Fibroblast of villous mesenchyme (primary cell): ENCODE measurements around the gene MAML2. TPM values are rescaled to one million over a fixed set of nuclear protein-coding genes. Genes with fewer than 3 reads are reported as not detected.

Experiments used
- DNase-seq: peaks from one replicate; pipeline ENCODE4 v3.0.0-alpha.2; 2010; ENCODE audit warnings: low read depth
- H3K4me3 ChIP-seq: 2 replicates; pipeline ENCODE4 v1.5.1; 2011; ENCODE audit warnings: low read depth, mild to moderate bottlenecking, low read length
- total RNA-seq: library from RNA; depleted of rRNA; stranded (reverse); fragments of >200 nt; gene quantifications from 2 replicates; pipeline ENCODE4 v1.2.3, GENCODE V29; 2012
- TF ChIP-seq, protein P1 (sequence below): IDR thresholded peaks from 2 replicates; pipeline ENCODE4 v1.5.1; 2012; ENCODE audit warnings: low read depth, mild to moderate bottlenecking, low read length; ENCODE audit not compliant: insufficient read depth

Gene MAML2
- total RNA-seq, 1 donor: 30.7 TPM

DNA sequence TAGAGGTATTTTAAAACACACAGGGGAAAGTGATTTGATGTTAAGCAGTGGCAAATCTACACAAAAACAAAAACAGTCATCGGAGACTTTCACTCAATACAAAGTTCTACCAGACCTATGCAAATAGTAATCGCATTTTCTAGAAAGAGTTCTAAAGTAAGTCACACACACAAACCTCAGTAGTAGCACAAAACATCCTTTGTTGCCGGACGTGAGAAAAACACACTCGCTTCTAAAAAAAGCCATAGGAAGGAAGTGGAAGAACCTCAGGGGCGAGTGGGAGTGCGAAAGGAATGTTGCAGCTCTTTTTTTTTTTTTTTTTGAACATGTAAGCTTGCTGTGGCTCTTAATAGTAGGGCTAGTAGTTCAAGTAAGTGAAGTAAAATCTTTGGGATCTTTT lies 88.9 kb downstream of the MAML2 start:
- DNase-seq: peak; percentile 61
- H3K4me3 ChIP-seq: no peak overlapping the region
- TF ChIP-seq, protein P1, sequence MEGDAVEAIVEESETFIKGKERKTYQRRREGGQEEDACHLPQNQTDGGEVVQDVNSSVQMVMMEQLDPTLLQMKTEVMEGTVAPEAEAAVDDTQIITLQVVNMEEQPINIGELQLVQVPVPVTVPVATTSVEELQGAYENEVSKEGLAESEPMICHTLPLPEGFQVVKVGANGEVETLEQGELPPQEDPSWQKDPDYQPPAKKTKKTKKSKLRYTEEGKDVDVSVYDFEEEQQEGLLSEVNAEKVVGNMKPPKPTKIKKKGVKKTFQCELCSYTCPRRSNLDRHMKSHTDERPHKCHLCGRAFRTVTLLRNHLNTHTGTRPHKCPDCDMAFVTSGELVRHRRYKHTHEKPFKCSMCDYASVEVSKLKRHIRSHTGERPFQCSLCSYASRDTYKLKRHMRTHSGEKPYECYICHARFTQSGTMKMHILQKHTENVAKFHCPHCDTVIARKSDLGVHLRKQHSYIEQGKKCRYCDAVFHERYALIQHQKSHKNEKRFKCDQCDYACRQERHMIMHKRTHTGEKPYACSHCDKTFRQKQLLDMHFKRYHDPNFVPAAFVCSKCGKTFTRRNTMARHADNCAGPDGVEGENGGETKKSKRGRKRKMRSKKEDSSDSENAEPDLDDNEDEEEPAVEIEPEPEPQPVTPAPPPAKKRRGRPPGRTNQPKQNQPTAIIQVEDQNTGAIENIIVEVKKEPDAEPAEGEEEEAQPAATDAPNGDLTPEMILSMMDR: no peak

DNA sequence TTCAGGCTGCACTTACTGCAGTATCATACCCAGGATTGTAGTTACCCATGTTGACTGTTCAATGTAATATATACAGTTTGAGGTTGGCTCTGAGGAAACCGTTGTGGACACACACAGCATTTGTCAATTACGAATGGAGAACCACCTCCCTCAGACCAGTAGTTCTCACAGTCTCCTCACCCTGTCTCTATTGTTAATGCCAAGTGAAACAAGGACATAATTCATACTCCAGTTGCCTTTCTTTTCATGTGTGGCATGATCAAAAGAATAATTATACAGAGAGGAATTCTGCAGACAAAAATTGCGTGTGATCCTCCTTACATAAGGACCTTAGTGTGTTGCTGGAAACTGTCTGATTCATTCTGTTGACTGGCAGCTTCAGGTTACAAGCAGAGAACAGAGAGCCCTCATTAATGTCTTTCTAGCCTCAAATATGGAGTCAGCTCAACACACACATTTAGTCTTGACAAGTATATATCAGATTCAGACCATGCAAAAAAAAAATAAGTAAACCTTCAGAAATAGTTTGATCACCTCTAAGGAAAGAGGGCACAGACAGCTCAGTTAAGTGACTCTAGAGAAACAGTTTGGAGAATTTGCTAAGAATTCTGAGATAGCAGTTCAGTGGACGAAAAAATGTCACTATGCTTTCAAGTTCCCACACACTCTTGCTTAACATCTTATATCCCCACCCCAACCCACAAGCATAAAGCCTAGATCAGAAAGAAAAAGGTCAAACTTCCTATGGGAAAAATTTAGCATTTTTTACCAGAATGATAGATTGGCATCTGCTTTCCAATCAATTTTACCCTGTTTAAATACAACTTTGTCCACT lies 96.1 kb downstream of the MAML2 start:
- no peak overlapping the region for H3K4me3 ChIP-seq
- TF ChIP-seq, protein P1: no peak
- peak; percentile 56 for DNase-seq

DNA sequence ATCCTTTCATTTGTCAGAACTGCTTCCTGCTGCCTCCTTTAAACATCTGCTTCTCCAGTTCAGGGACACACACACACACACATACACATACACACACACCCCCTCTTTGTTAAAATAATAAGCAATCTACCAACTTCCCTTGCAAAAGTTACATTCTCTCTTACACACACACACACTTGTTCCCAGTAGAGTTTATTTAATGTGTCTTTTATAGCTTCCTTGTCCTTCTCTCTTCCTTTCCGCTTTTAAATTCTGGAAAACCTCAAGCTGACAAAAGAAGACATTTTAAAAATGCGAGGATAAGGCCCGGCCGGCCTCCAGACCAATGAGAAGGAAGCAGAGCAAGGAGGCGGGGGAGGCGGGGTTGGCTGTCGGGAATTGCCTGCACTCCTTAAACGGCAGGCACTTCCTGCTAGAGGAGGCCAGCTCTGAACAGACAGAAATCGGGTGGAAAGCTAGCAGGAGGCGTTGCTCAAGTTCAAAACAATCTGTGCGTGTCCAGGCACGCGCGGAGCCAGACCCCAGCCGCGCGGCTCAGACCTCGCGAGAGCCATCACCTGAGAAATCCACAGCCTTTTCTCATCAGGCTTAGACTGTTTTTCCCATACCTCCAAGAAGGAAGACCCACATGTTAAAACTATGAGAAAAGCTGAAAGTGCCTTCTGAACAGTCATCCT lies 99.9 kb downstream of the MAML2 start:
- TF ChIP-seq, protein P1: no peak
- H3K4me3 ChIP-seq: peak overlapping the region; percentile 49
- peak; percentile 99 for DNase-seq

DNA sequence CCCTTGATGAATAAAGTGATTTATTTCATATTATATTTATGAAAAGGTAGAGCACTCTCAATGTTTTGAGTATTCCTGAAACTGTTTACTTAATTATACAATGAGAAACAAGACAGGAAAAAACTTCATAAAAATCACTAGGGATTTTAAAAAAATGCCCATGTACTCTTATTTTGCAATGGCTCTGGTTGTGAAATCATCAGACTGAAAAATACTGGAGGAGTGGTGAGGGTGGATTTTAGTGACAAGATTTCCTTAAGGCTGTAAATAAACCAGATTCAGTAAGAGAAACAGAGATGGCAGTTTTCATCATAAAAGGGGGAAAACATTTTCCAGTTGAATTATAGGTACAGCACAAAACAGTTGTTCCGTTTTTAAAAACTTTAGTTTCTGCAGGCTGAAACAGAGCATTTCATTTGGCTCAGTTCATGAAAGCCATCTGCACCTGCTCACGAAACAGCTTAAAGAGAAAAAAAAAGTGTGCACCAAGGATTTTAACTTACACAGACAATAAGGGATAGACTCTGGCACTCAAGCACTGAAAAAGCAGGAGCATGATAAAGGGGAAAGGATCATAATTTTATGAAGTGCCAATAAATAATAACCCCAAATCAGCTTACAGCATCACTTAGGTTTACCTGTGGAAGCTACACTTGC lies 100.7 kb downstream of the MAML2 start:
- peak overlapping the region; percentile 38 for H3K4me3 ChIP-seq
- TF ChIP-seq, protein P1: no peak
- DNase-seq: peak; percentile 84

DNA sequence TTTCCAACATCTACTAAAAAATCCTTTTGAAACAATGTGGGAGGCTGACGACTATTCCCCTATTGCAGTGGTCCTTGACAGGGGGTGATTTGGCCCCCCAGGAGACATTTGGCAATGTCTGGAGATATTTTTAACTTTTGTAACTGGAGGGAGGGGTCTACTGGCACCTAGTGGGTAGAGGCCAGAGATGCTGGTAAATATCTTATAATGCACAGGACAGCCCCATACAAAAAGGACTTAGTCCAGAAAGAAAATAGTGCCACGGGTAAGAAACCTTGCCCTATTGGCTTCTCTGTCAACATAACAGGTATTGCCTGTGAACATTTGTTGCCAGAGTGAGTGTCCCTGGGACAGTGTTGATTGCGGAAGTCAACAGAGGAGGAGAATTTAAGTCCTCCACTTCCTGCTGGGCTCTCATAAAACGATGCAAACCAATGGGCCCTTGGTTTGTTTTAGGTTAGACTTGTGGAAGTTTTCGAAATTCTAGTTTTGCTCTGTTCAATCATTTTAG lies 101.6 kb downstream of the MAML2 start:
- TF ChIP-seq, protein P1: peak; percentile 17
- no peak for DNase-seq

DNA sequence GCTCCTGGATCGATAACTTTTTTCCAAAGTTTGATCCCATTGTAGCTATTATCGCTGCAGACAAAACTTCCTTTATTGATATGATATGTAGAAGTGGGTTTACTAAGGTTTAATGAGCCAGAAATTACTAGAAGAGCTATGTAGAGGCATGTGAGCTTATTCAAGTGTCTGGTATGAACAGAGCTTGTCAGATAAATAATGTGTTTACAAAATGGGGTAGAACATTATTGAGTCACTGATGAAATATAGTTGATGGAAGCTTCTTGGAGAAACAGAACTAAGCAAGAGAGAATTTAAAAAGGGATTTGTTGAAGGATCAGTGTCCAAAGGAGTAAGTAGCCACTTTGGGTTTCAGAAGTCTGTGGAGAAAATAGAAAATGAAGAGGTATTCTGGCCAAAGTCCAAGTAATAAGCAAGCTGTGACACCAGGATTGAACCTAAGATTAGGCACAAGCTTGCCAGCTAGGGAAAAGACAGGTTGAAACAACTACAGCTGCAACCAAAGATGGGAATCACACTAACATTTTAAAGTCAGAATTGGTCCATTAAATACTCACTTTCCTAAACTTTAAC lies 104.3 kb downstream of the MAML2 start:
- TF ChIP-seq, protein P1: no peak
- peak; percentile 71 for DNase-seq
- no peak overlapping the region for H3K4me3 ChIP-seq

More for the DNA sequence above, 101.6 kb downstream of the MAML2 start:
- H3K4me3 ChIP-seq: no peak overlapping the region
